SHP77 treated with DMSO at 0.1 percent for 48 hours (cell line): ENCODE results near the gene ACAP2.
"Not testable (repeated sequence)": the region's sequence is repeated elsewhere in the genome, so short reads cannot be mapped to it uniquely, and the experiment has no call there.

Source experiments
- DNase-seq: peaks from one replicate; lab custom pipeline; 2025; lab: John Stamatoyannopoulos, UW

Gene ACAP2

GRCh38 chr3:195246581-195246995 is 196.2 kb downstream of the ACAP2 start:
- no peak for DNase-seq

DNA sequence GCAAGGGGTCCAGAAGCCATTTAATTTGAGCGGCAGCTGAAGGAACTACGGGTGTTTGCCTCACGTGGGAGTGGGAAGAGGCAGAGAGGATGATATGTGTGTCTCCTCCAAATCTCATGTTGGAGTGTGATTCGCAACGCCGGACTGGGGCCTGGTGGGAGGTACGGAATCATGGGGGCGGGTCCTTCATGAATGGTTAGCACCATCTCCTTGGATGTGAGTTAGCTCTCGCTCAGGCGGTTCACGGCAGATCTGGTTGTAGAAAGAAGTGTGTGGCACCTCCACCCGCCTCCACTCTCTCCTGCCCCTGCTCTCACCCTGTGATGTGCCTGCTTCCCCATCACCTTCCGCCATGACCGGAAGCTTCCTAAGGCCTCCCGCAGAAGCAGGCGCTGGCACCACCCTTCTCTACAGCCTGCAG is 197.3 kb downstream of the ACAP2 start:
- no peak for DNase-seq

DNA sequence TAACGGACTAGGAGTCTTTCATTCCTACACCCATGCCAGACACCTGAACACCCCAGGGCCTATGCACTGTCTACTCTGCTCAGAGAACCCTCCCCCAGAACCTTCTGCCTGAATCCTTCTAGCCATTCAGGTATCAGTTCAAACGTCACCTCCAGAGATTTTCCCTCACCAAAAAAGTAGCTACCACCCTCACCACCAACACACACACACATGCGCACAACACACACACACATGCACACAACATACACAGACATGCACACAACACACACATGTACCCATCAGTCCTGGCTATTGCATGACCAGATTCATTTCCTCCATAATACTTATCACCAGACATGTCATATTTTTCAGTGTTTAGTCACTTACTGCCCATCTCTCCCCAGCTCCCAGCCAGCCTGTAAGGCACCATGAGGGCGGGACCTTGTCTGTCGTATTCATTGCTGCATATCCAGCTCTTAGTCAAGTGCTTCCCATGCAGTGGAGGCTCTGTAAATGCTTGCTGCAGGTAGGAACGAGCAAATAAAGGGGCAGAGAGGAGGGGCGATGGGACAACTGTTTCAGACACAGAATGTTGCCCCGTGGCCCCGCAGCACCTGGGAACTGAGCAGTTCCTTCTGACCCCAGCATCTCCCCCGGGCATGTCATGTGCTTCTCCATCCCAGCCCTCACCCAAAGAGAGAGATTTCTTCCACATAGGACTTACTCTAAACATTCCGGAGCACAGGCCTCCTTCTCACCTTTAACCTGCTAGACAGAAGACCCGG is 201.0 kb downstream of the ACAP2 start:
- no peak for DNase-seq

DNA sequence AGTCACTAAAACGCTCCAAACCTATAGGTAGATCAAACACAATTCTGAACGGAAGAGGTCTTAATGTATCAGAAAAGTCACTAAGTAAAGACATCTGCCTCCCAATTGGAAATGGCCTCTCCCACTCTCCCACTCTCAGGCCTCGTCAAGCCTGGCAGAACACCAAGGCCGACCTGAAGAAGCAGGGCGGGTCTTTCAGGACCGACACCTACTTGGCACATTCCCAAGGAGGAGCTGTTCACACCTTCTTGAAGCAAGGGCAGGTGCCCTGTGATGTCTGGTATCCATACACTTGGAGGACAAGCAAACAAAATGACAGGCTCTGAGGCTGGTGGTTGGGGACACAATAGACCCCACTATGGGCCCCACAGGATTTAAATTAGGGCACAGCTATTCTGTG is 201.9 kb downstream of the ACAP2 start:
- no peak for DNase-seq

- DNase-seq: no peak
Observed at GRCh38 chr3:195240171-195240701, 202.6 kb downstream of the ACAP2 start.

- DNase-seq: no peak
Observed at GRCh38 chr3:195239121-195239520, 203.7 kb downstream of the ACAP2 start.

DNA sequence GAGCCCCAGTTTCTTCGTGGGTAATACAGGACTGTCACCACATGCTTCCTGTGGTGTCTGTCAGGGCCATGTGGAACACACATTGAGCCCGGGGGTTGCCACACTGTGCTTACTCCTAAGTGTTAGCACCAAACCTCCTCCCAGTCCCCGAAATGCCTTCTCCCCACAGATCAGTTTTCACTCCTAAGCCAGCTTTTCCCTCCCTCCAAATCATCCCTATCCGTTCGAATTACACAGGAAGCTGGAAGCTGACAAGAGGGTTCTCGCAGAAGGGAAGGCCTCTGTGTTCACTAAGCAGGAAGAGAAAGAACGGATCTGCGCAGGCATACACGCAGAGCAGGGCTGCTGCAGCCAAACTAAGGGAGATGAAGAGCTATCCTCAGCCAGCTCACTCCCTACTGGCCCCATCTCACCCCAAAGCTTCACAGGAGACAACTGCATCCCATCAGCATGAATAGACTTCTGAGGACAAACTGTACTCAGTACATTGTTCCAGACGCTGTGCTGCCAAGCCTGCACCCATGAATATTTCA is 204.2 kb downstream of the ACAP2 start:
- DNase-seq: no peak

DNA sequence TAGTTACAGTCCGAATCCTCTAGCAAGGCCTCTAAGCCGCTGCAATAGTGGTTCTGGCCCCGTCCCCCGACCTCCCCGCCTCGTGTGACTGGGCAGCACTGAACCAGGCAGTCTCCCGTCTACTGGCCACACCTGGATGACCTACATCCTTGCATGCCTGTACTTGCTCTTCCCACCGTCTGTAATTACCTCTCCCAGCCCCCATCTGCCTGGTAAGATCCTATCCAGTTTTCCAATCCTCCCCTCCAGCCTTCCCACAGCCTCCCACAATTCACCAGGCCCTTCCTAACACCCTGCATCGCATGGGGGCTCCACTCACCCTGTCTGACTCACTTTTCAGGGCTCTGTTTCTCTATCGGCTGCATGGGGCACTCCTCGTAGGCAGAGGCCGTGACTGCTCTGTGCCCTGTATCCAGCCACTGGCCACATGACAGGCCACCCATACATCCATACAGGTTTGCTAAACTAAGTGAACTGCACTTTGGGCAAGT is 204.7 kb downstream of the ACAP2 start:
- no peak for DNase-seq

- no peak for DNase-seq
Observed at GRCh38 chr3:195236801-195237570, 205.8 kb downstream of the ACAP2 start.

DNA sequence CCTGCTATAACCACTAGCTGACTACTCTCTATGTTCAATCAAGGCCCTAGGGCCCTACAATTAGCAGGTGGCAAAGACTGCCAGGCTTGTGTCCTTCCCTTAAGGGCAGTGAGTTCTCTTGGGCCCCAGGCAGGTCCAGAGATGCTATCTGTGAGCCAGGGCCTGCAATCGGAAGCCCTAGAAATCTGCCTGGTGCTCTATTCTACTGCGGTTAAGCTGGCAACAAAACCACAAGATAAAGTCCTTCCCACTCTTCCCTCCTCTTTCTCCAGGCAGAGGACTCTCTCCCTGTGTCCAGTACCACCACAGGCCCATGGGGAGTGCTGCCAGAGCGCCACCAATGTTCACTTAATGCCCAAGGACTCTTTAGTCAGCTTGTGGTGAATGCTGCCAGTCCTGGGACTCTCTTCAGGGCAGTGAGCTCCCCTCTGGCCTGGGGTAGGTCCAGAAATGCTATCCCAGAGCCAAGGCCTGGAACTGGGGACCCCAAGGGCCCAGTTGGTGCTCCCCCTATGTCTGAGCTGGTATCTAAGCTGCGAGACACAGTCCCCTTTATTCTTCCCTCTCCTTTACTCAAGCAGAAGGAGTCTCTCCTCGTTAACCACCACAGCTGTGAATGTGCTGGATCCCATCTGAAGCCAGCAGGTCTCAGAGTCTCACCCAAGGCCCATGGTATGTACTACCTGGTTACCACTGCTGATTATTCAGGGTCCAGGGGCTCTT is 206.6 kb downstream of the ACAP2 start:
- DNase-seq: no peak

- DNase-seq: no peak
Observed at GRCh38 chr3:195230244-195230643, 212.6 kb downstream of the ACAP2 start.

DNA sequence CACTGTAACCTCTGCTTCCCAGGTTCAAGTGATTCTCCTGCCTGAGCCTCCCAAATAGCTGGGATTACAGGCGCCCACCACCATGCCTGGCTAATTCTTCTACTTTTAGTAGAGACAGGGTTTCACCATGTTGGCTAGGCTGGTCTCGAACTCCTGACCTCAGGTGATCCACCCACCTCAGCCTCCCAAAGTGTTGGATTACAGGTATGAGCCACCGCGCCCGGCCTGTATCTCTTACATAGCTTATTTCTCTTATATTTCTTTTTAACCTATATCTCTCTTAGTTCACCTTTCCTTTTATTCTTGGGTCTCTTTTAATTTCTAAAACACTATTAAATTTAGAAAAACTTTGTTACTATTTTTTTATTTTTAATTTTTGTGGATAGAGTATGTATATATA is 213.9 kb downstream of the ACAP2 start:
- DNase-seq: not testable (repeated sequence)

- DNase-seq: no peak
Observed at GRCh38 chr3:195227871-195228270, 214.9 kb downstream of the ACAP2 start.

DNA sequence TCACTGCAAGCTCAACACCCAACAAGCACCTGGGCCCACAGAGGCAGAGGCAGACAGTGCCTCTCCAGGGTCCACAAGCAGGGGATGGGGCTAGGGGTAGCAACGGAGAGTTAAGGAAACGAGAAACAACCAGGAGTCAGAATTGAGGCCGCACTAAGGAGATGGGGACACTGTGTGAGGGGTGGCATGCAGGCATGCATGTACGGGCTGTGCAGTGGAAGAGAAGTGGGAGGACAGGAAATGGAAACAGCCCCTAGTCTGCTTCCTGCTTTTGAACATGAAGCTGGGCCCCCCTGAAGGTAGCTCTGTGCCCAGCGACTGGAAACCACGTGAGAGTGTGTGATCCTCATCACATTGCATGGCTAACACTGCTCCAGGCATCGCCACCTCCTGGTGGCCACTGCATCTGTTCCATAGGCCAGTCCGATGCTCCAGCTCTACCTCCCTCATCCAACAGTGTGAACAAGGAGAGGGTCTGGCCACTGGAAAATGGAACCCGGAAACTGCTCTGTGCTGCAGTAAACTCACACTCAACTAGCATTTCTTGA is 215.8 kb downstream of the ACAP2 start:
- DNase-seq: no peak

GRCh38 chr3:195226445-195226844 is 216.4 kb downstream of the ACAP2 start:
- DNase-seq: no peak

DNA sequence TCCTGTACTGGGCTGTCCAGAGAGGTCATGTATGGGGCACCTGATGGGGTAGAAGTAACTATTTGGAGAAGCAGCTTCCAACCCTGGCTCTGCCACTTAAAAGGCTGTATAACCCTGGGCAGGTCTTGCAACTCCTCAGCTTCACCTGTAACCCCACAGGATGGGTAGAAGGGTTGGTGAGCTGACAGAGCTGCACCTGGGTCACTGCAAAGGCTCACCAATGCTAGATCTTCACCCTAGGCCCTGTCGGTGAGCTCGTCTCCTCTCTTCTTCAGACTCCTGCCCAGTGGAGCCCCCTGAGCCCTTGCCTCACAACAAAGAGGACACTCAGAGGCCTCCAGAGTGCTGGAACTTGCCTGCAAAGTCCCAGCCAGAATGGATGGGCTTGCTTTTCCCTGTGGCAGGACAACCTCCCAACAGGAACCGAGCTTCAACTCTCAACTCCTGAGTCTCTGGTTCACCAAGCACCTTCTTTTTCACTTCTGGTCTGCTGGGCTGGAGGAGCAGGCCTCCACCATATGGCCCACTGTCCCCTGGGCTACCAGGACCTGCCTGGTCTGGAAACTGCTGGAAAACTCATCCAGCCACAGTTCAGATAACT is 217.7 kb downstream of the ACAP2 start:
- DNase-seq: no peak
